H9 (cell line): ENCODE data around the gene GET4. TPM values are rescaled to one million over a fixed set of nuclear protein-coding genes. Genes with fewer than 3 reads are reported as not detected.

Experiments
- DNase-seq: peaks from one replicate; pipeline ENCODE4 v3.0.0-alpha.2; 2017
- H2AFZ ChIP-seq: one replicate; pipeline ENCODE4 v1.6.1; 2013; ENCODE audit warnings: mild to moderate bottlenecking, low read length, control low read depth, moderate library complexity
- H2AK5ac ChIP-seq: 2 replicates; pipeline ENCODE4 v1.6.1; 2013; ENCODE audit warnings: low read length, control low read depth, mixed read lengths; ENCODE audit not compliant: insufficient read length
- H2BK120ac ChIP-seq: one replicate; pipeline ENCODE4 v1.6.1; 2013; ENCODE audit warnings: low read depth, mild to moderate bottlenecking, low read length, control low read depth, inconsistent platforms; ENCODE audit not compliant: poor library complexity, severe bottlenecking
- H2BK12ac ChIP-seq: 2 replicates; pipeline ENCODE4 v1.6.1; 2013; ENCODE audit warnings: low read length, control low read depth, mixed read lengths, low read depth; ENCODE audit not compliant: insufficient read length
- H2BK15ac ChIP-seq: 2 replicates; pipeline ENCODE4 v1.6.1; 2013; ENCODE audit warnings: low read depth, low read length, control low read depth
- H2BK20ac ChIP-seq: one replicate; pipeline ENCODE4 v1.6.1; 2013; ENCODE audit warnings: low read depth, mild to moderate bottlenecking, low read length, control low read depth, inconsistent platforms; ENCODE audit not compliant: poor library complexity, severe bottlenecking
- H2BK5ac ChIP-seq: 2 replicates; pipeline ENCODE4 v1.6.1; 2013; ENCODE audit warnings: low read length, control low read depth, mixed read lengths; ENCODE audit not compliant: insufficient read length
- H3K14ac ChIP-seq: 2 replicates; pipeline ENCODE4 v1.6.1; 2013; ENCODE audit warnings: low read length, control low read depth; ENCODE audit not compliant: insufficient read depth
- H3K18ac ChIP-seq: 2 replicates; pipeline ENCODE4 v1.6.1; 2013; ENCODE audit warnings: low read depth, mild to moderate bottlenecking, mixed read lengths, low read length, control low read depth; ENCODE audit not compliant: insufficient read length
- H3K23ac ChIP-seq: 2 replicates; pipeline ENCODE4 v1.6.1; 2013; ENCODE audit warnings: low read length, control low read depth, mixed read lengths, low read depth; ENCODE audit not compliant: insufficient read length
- H3K23me2 ChIP-seq: 2 replicates; pipeline ENCODE4 v1.6.1; 2013; ENCODE audit warnings: low read depth, mild to moderate bottlenecking, mixed read lengths, low read length, control low read depth; ENCODE audit not compliant: insufficient read length, poor library complexity, severe bottlenecking
- H3K27ac ChIP-seq: 2 replicates; pipeline ENCODE4 v1.5.1; 2013; ENCODE audit warnings: low read length, control low read depth, mixed read lengths, low read depth; ENCODE audit not compliant: insufficient read length
- H3K27me3 ChIP-seq: 2 replicates; pipeline ENCODE4 v1.6.1; 2013; ENCODE audit warnings: low read length, control low read depth, inconsistent platforms; ENCODE audit not compliant: insufficient read depth
- H3K4ac ChIP-seq: 2 replicates; pipeline ENCODE4 v1.6.1; 2013; ENCODE audit warnings: low read depth, mild to moderate bottlenecking, control low read depth, inconsistent platforms, low read length, moderate library complexity
- H3K4me1 ChIP-seq: 2 replicates; pipeline ENCODE4 v1.6.1; 2013; ENCODE audit warnings: low read length, control low read depth, inconsistent platforms; ENCODE audit not compliant: insufficient read depth
- H3K4me2 ChIP-seq: 2 replicates; pipeline ENCODE4 v1.6.1; 2013; ENCODE audit warnings: low read length, control low read depth, mixed read lengths; ENCODE audit not compliant: insufficient read length, insufficient read depth
- H3K56ac ChIP-seq: 2 replicates; pipeline ENCODE4 v1.6.1; 2013; ENCODE audit warnings: low read depth, mild to moderate bottlenecking, mixed read lengths, low read length, control low read depth; ENCODE audit not compliant: insufficient read length
- H3K79me1 ChIP-seq: 2 replicates; pipeline ENCODE4 v1.6.1; 2013; ENCODE audit warnings: low read depth, mild to moderate bottlenecking, moderate library complexity, low read length, control low read depth, inconsistent platforms; ENCODE audit not compliant: insufficient read depth, poor library complexity, severe bottlenecking
- H3K79me2 ChIP-seq: 2 replicates; pipeline ENCODE4 v1.6.1; 2013; ENCODE audit warnings: low read length, control low read depth, inconsistent platforms; ENCODE audit not compliant: insufficient read depth
- H3K9ac ChIP-seq: 2 replicates; pipeline ENCODE4 v1.6.1; 2013; ENCODE audit warnings: low read length, control low read depth, mixed read lengths; ENCODE audit not compliant: insufficient read length; ENCODE audit errors: extremely low read depth
- H3K9me3 ChIP-seq: one replicate; pipeline ENCODE4 v1.6.1; 2013; ENCODE audit warnings: low read depth, low read length, inconsistent platforms; ENCODE audit not compliant: control insufficient read depth
- H3T11ph ChIP-seq: one replicate; pipeline ENCODE4 v1.6.1; 2013; ENCODE audit warnings: mild to moderate bottlenecking, low read length, control low read depth, inconsistent platforms
- H4K20me1 ChIP-seq: one replicate; pipeline ENCODE4 v1.6.1; 2013; ENCODE audit not compliant: control insufficient read depth, insufficient read length, insufficient read depth
- H4K5ac ChIP-seq: 2 replicates; pipeline ENCODE4 v1.6.1; 2013; ENCODE audit warnings: low read depth, mild to moderate bottlenecking, mixed read lengths, low read length, control low read depth; ENCODE audit not compliant: insufficient read length
- H4K8ac ChIP-seq: replicated peaks from 2 replicates; pipeline ENCODE4 v1.6.1; 2013; ENCODE audit warnings: low read length, control low read depth, mixed read lengths, low read depth; ENCODE audit not compliant: insufficient read length
- H4K91ac ChIP-seq: 2 replicates; pipeline ENCODE4 v1.6.1; 2013; ENCODE audit warnings: low read depth, mild to moderate bottlenecking, moderate library complexity, mixed read lengths, low read length, control low read depth; ENCODE audit not compliant: insufficient read length
- H3K27ac Mint-ChIP-seq, 3 experiments: 2 replicates in 2 of 3; 3 replicates in 1 of 3; pipeline ENCODE4 v1.8.0; 2020 to 2021; ENCODE audit warnings: mixed read lengths in 3 of 3, mild to moderate bottlenecking in 1 of 3, moderate library complexity in 1 of 3
- H3K27me3 Mint-ChIP-seq: 2 replicates; pipeline ENCODE4 v1.8.0; 2021; ENCODE audit warnings: low read depth, mild to moderate bottlenecking, moderate library complexity, mixed read lengths
- H3K36me3 Mint-ChIP-seq, 3 experiments: 2 replicates in 2 of 3; 3 replicates in 1 of 3; pipeline ENCODE4 v1.8.0; 2020 to 2021; ENCODE audit warnings: low read depth in 3 of 3, mixed read lengths in 3 of 3; ENCODE audit not compliant: insufficient read depth in 1 of 3
- H3K4me1 Mint-ChIP-seq, 2 experiments: 2 replicates each; pipeline ENCODE4 v1.8.0; 2020; ENCODE audit warnings: mixed read lengths in 2 of 2
- H3K4me3 Mint-ChIP-seq, 2 experiments: 2 replicates in 1 of 2; 3 replicates in 1 of 2; pipeline ENCODE4 v1.8.0; 2020 to 2021; ENCODE audit warnings: mild to moderate bottlenecking in 2 of 2, mixed read lengths in 2 of 2, moderate library complexity in 1 of 2
- H3K9me3 Mint-ChIP-seq, 2 experiments: 2 replicates in 1 of 2; 3 replicates in 1 of 2; pipeline ENCODE4 v1.8.0; 2020; ENCODE audit warnings: mild to moderate bottlenecking in 2 of 2, mixed read lengths in 2 of 2, moderate library complexity in 1 of 2
- WGBS: extraction: QIAGEN DNeasy Blood & Tissue Kit; methylation state at CpG from one replicate; pipeline ENCODE4 v1.1.7; 2013; ENCODE audit warnings: missing lambda C conversion rate, low lambda C conversion rate, mixed read lengths; ENCODE audit not compliant: insufficient read length; ENCODE audit errors: extremely low coverage; 5-methylcytosine and 5-hydroxymethylcytosine counted together
- total RNA-seq: library from RNA; stranded (reverse); gene quantifications from 2 replicates; pipeline ENCODE4 v1.2.1, GENCODE V29; 2021
- TF ChIP-seq, protein P1 (sequence below): fragments of 200-600 bp; sonication (generic); conservative IDR thresholded peaks from 3 replicates; pipeline ENCODE4 v1.8.0; 2021; ENCODE audit warnings: antibody characterized with exemption, mild to moderate bottlenecking

Gene GET4
- total RNA-seq, 1 experiment from 2014 or later = 70.2 TPM

- Histone ChIP-seq H3K27ac (no peak overlapping the region), H2AK5ac (no peak overlapping the region), H3K4me2 (no peak overlapping the region), H3K9ac (no peak overlapping the region), H3K4me1 (peaks cover 7% of the 10 kb centered on the region), H3K14ac (no peak overlapping the region), H3K79me1 (peaks cover 5% of the 10 kb centered on the region), H2BK12ac (no peak overlapping the region), H2BK120ac (no peak overlapping the region), H3K79me2 (peaks cover 40% of the 10 kb centered on the region; the same call in 1 of the 2 replicates), H3K56ac (no peak overlapping the region), H2BK5ac (no peak overlapping the region), H3T11ph (no peak overlapping the region), H3K9me3 (no peaks in the 10 kb centered on the region), H4K91ac (no peak overlapping the region), H4K5ac (no peak overlapping the region), H2BK15ac (no peak overlapping the region), H4K20me1 (no peaks in the 10 kb centered on the region), H2BK20ac (no peak overlapping the region), H3K4ac (no peak overlapping the region), H3K23ac (no peak overlapping the region), H3K18ac (no peak overlapping the region), H3K27me3 (no peaks in the 10 kb centered on the region), H2AFZ (no peak overlapping the region), H4K8ac (no peak overlapping the region), H3K23me2 (peaks cover 3% of the 10 kb centered on the region)
- WGBS = no CpG with 5 or more reads among the region's 27 CpGs
- peaks cover 27 to 57% (median 47%) of the 10 kb centered on the region in 3 experiments for H3K36me3 Mint-ChIP-seq
- H3K27me3 Mint-ChIP-seq = no peaks in the 10 kb centered on the region
- no peaks in the 10 kb centered on the region for H3K9me3 Mint-ChIP-seq
- TF ChIP-seq, protein P1, sequence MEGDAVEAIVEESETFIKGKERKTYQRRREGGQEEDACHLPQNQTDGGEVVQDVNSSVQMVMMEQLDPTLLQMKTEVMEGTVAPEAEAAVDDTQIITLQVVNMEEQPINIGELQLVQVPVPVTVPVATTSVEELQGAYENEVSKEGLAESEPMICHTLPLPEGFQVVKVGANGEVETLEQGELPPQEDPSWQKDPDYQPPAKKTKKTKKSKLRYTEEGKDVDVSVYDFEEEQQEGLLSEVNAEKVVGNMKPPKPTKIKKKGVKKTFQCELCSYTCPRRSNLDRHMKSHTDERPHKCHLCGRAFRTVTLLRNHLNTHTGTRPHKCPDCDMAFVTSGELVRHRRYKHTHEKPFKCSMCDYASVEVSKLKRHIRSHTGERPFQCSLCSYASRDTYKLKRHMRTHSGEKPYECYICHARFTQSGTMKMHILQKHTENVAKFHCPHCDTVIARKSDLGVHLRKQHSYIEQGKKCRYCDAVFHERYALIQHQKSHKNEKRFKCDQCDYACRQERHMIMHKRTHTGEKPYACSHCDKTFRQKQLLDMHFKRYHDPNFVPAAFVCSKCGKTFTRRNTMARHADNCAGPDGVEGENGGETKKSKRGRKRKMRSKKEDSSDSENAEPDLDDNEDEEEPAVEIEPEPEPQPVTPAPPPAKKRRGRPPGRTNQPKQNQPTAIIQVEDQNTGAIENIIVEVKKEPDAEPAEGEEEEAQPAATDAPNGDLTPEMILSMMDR = no peak
- H3K4me1 Mint-ChIP-seq = peaks cover 26 to 27% of the 10 kb centered on the region in 2 experiments
- peak overlapping the region in 2 of 3 experiments; percentile 36 to 77; a peak in 3 of 7 replicates for H3K27ac Mint-ChIP-seq
- DNase-seq = no peak
- no peak overlapping the region for H3K4me3 Mint-ChIP-seq
Observed at GRCh38 chr7:835485-836401, 40.6 kb upstream of the GET4 start.
